SK-N-SH (cell line): Measurements from ENCODE around the gene PLD2. TPM values are rescaled to one million over a fixed set of nuclear protein-coding genes. Genes with fewer than 3 reads are reported as not detected.

Experiments used
- CTCF ChIA-PET: fragments of 300-600, 350-600 bp; formaldehyde crosslinking; extraction: SDS; loops from one replicate; lab custom pipeline; 2021; lab: Yijun Ruan, JAX
- POLR2A ChIA-PET: fragments of 350-600 bp; sonication (Branson Sonifier 250); formaldehyde crosslinking; extraction: SDS; loops from one replicate; lab custom pipeline; 2020; ENCODE audit warnings: antibody characterized with exemption, inconsistent platforms; lab: Yijun Ruan, JAX
- DNase-seq: peaks from one replicate; pipeline ENCODE4 v3.0.0; 2012
- H2AFZ ChIP-seq: fragments of 200-600 bp; sonication (generic); 2 replicates; pipeline ENCODE4 v1.8.1; 2016; ENCODE audit warnings: antibody characterized with exemption, mild to moderate bottlenecking, low read depth
- H3F3A ChIP-seq: fragments of 200-600 bp; sonication (generic); replicated peaks from 2 replicates; pipeline ENCODE3; 2016; ENCODE audit warnings: antibody characterized with exemption, mild to moderate bottlenecking; ENCODE audit not compliant: insufficient read depth
- H3K27ac ChIP-seq, 2 experiments: fragments of 200-500 bp in 1 of 2; fragments of 200-600 bp in 1 of 2; sonication (Bioruptor generic) in 1 of 2; sonication (generic), shearing (Covaris generic) in 1 of 2; 2 replicates each; pipeline versions ENCODE4 v1.5.1 to v1.6.1; 2014 to 2016; ENCODE audit warnings: low read depth in 2 of 2, inconsistent platforms in 1 of 2, low read length in 1 of 2, mild to moderate bottlenecking in 1 of 2, mixed read lengths in 1 of 2
- H3K27me3 ChIP-seq: fragments of 200-600 bp; sonication (generic), shearing (Covaris generic); 2 replicates; pipeline ENCODE4 v1.6.1; 2016; ENCODE audit warnings: mixed run types; ENCODE audit not compliant: insufficient read depth
- H3K36me3 ChIP-seq, 2 experiments: fragments of 200-500 bp in 1 of 2; fragments of 200-600 bp in 1 of 2; sonication (Bioruptor generic) in 1 of 2; sonication (generic) in 1 of 2; replicated peaks in 1 of 2; 2 replicates each; pipeline versions ENCODE3 to v1.5.1; 2014 to 2016; ENCODE audit warnings: low read length in 1 of 2, mild to moderate bottlenecking in 1 of 2; ENCODE audit not compliant: insufficient read depth in 2 of 2, control insufficient read depth in 1 of 2
- H3K4me1 ChIP-seq, 2 experiments: fragments of 200-500 bp in 1 of 2; fragments of 200-600 bp in 1 of 2; sonication (Bioruptor generic) in 1 of 2; sonication (generic), shearing (Covaris generic) in 1 of 2; 2 replicates each; pipeline versions ENCODE4 v1.5.1 to v1.6.1; 2014 to 2016; ENCODE audit warnings: low read depth in 1 of 2, low read length in 1 of 2, mixed run types in 1 of 2; ENCODE audit not compliant: insufficient read depth in 2 of 2, control insufficient read depth in 1 of 2
- H3K4me2 ChIP-seq: fragments of 200-600 bp; sonication (generic), shearing (Covaris generic); 2 replicates; pipeline ENCODE4 v1.6.1; 2017; ENCODE audit warnings: mixed run types
- H3K4me3 ChIP-seq, 2 experiments: fragments of 200-500 bp in 1 of 2; fragments of 200-600 bp in 1 of 2; sonication (Bioruptor generic) in 1 of 2; sonication (generic), shearing (Covaris generic) in 1 of 2; 2 replicates each; pipeline versions ENCODE4 v1.5.1 to v1.8.1; 2014 to 2016; ENCODE audit warnings: low read depth in 2 of 2, inconsistent platforms in 1 of 2, low read length in 1 of 2, mild to moderate bottlenecking in 1 of 2, mixed read lengths in 1 of 2, moderate library complexity in 1 of 2
- H3K79me2 ChIP-seq: fragments of 200-600 bp; sonication (generic); 2 replicates; pipeline ENCODE4 v1.8.1; 2017; ENCODE audit warnings: mild to moderate bottlenecking; ENCODE audit not compliant: insufficient read depth
- H3K9ac ChIP-seq: fragments of 200-600 bp; sonication (generic); 2 replicates; pipeline ENCODE4 v1.6.1; 2017; ENCODE audit warnings: mixed run types
- H3K9me2 ChIP-seq: fragments of 200-600 bp; sonication (generic); 2 replicates; pipeline ENCODE4 v1.6.1; 2017; ENCODE audit warnings: mixed run types
- H3K9me3 ChIP-seq: fragments of 200-600 bp; sonication (generic); 2 replicates; pipeline ENCODE4 v1.6.1; 2017; ENCODE audit warnings: mixed run types, mild to moderate bottlenecking, moderate library complexity
- H4K20me1 ChIP-seq: fragments of 200-600 bp; sonication (generic); 2 replicates; pipeline ENCODE4 v1.6.1; 2017; ENCODE audit warnings: mild to moderate bottlenecking, mixed run types; ENCODE audit not compliant: insufficient read depth
- CHD2 ChIP-seq: fragments of 150-350 bp; IDR thresholded peaks from 2 replicates; pipeline ENCODE4 v1.6.1; 2018; ENCODE audit warnings: low read length; ENCODE audit not compliant: partially characterized antibody
- ELF1 ChIP-seq: IDR thresholded peaks from 2 replicates; pipeline ENCODE4 v1.4.0; 2012
- EP300 ChIP-seq, 2 experiments: IDR thresholded peaks; 2 replicates each; pipeline versions ENCODE4 v1.4.0 to v1.6.1; 2012; ENCODE audit warnings: borderline replicate concordance in 1 of 2, low read depth in 1 of 2, low read length in 1 of 2
- EZH2phosphoT487 ChIP-seq: fragments of 200-600 bp; sonication (generic); IDR thresholded peaks from 2 replicates; pipeline ENCODE4 v1.6.1; 2017; ENCODE audit warnings: low read depth, mixed run types, mild to moderate bottlenecking, antibody characterized with exemption, moderate library complexity, borderline replicate concordance
- FOSL2 ChIP-seq: IDR thresholded peaks from 2 replicates; pipeline ENCODE4 v1.4.0; 2012; ENCODE audit warnings: low read depth, mild to moderate bottlenecking, moderate library complexity, borderline replicate concordance
- FOXM1 ChIP-seq: IDR thresholded peaks from 2 replicates; pipeline ENCODE4 v1.4.0; 2012; ENCODE audit warnings: low read depth, mild to moderate bottlenecking
- GATA2 ChIP-seq: sonication (generic); formaldehyde crosslinking; IDR thresholded peaks from 2 replicates; pipeline ENCODE4 v1.5.0; 2020; ENCODE audit warnings: mild to moderate bottlenecking, missing genetic modification reagents
- JUND ChIP-seq: IDR thresholded peaks from 2 replicates; pipeline ENCODE4 v1.4.0; 2012
- MEF2A ChIP-seq: IDR thresholded peaks from 2 replicates; pipeline ENCODE4 v1.4.0; 2012; ENCODE audit warnings: low read depth, borderline replicate concordance
- NRF1 ChIP-seq: IDR thresholded peaks from 2 replicates; pipeline ENCODE4 v1.6.1; 2012; ENCODE audit warnings: low read depth, mild to moderate bottlenecking, low read length
- RAD21 ChIP-seq: IDR thresholded peaks from 2 replicates; pipeline ENCODE4 v1.6.1; 2012; ENCODE audit warnings: mild to moderate bottlenecking, low read length
- RFX5 ChIP-seq: IDR thresholded peaks from 2 replicates; pipeline ENCODE4 v1.6.1; 2012; ENCODE audit warnings: mild to moderate bottlenecking, improper control_type of control experiment, low read length
- RXRA ChIP-seq: IDR thresholded peaks from 2 replicates; pipeline ENCODE4 v1.4.0; 2012; ENCODE audit warnings: low read depth, mild to moderate bottlenecking, borderline replicate concordance
- SIN3A ChIP-seq: IDR thresholded peaks from 2 replicates; pipeline ENCODE4 v1.6.1; 2012; ENCODE audit warnings: low read depth, mild to moderate bottlenecking, low read length, moderate library complexity, borderline replicate concordance
- YY1 ChIP-seq: IDR thresholded peaks from 2 replicates; pipeline ENCODE4 v1.4.0; 2012; ENCODE audit warnings: low read depth, mild to moderate bottlenecking
- WGBS: methylation state at CpG from one replicate; pipeline ENCODE4 v1.1.6; 2017; ENCODE audit warnings: low lambda C conversion rate; 5-methylcytosine and 5-hydroxymethylcytosine counted together
- polyA plus RNA-seq, 3 experiments: library from polyadenylated mRNA; depleted of rRNA; stranded (reverse); fragments of >200 nt; gene quantifications; 2 replicates each; pipeline ENCODE4 v1.2.3, GENCODE V29; 2012
- TF ChIP-seq, protein P1 (sequence below): IDR thresholded peaks from 2 replicates; pipeline ENCODE4 v1.4.0; 2012; ENCODE audit warnings: low read depth, borderline replicate concordance
- TF ChIP-seq, protein P2 (sequence below): IDR thresholded peaks from 2 replicates; pipeline ENCODE4 v1.4.0; 2012; ENCODE audit warnings: low read depth, borderline replicate concordance
- TF ChIP-seq, protein P3 (sequence below): fragments of 150-350 bp; IDR thresholded peaks from 2 replicates; pipeline ENCODE4 v1.6.1; 2016; ENCODE audit warnings: mild to moderate bottlenecking, low read depth, low read length
- TF ChIP-seq, protein P4 (sequence below): IDR thresholded peaks from 2 replicates; pipeline ENCODE4 v1.6.1; 2012; ENCODE audit warnings: mild to moderate bottlenecking, low read depth, low read length, moderate library complexity

The PLD2 gene
- polyA plus RNA-seq, 1 of the 3 experiments (the other 2 are of a cell fraction) = 42.5 TPM

DNA sequence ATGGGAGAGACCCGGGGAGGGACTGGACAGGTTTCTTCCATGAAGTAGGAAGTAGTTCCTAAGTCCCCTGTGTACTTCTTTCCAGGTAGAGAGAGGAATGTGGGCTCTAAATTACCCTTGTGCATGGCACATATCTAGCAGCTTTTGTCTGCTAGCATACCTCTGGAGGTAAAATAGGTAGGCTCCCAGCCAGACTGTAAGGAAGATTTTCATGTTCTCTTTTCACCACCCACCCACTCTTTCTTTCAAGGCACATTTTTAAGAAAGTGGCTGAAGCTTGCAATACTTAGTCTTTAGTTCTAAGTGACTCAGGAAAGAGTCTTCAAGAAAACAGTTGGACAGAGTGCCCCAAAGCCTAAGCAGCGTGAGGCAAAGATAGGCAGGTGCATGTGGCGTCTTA is 35.4 kb downstream of the PLD2 start:
- Histone ChIP-seq H3K9me3 (no peaks in the 10 kb centered on the region), H3K27me3 (no peaks in the 10 kb centered on the region), H3K27ac (no peak overlapping the region), H3K4me1 (peaks cover 3 to 11% of the 10 kb centered on the region in 2 experiments; a peak in 2 of 4 replicates), H3K4me2 (no peak overlapping the region), H2AFZ (no peak overlapping the region), H3K4me3 (no peak overlapping the region), H3F3A (no peaks in the 10 kb centered on the region), H3K9me2 (no peaks in the 10 kb centered on the region), H3K79me2 (peaks cover 97% of the 10 kb centered on the region), H3K9ac (no peak overlapping the region), H4K20me1 (peaks cover 68% of the 10 kb centered on the region), H3K36me3 (peaks cover 0 to 10% of the 10 kb centered on the region in 2 experiments)
- TF ChIP-seq RFX5 (no peak), GATA2 (no peak), JUND (no peak), FOXM1 (no peak), NRF1 (no peak), FOSL2 (no peak), CHD2 (no peak), YY1 (no peak), ELF1 (no peak), SIN3A (no peak), EP300 (IDR thresholded peaks at IDR 0.05; ENCODE audit: borderline replicate concordance in 1 of 2, low read depth in 1 of 2, low read length in 1 of 2) (no peak), EZH2phosphoT487 (no peak), RAD21 (no peak), MEF2A (no peak), RXRA (no peak)
- TF ChIP-seq, protein P1, sequence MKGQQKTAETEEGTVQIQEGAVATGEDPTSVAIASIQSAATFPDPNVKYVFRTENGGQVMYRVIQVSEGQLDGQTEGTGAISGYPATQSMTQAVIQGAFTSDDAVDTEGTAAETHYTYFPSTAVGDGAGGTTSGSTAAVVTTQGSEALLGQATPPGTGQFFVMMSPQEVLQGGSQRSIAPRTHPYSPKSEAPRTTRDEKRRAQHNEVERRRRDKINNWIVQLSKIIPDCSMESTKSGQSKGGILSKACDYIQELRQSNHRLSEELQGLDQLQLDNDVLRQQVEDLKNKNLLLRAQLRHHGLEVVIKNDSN = no peak
- TF ChIP-seq, protein P2, sequence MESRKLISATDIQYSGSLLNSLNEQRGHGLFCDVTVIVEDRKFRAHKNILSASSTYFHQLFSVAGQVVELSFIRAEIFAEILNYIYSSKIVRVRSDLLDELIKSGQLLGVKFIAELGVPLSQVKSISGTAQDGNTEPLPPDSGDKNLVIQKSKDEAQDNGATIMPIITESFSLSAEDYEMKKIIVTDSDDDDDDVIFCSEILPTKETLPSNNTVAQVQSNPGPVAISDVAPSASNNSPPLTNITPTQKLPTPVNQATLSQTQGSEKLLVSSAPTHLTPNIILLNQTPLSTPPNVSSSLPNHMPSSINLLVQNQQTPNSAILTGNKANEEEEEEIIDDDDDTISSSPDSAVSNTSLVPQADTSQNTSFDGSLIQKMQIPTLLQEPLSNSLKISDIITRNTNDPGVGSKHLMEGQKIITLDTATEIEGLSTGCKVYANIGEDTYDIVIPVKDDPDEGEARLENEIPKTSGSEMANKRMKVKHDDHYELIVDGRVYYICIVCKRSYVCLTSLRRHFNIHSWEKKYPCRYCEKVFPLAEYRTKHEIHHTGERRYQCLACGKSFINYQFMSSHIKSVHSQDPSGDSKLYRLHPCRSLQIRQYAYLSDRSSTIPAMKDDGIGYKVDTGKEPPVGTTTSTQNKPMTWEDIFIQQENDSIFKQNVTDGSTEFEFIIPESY = no peak
- TF ChIP-seq, protein P3, sequence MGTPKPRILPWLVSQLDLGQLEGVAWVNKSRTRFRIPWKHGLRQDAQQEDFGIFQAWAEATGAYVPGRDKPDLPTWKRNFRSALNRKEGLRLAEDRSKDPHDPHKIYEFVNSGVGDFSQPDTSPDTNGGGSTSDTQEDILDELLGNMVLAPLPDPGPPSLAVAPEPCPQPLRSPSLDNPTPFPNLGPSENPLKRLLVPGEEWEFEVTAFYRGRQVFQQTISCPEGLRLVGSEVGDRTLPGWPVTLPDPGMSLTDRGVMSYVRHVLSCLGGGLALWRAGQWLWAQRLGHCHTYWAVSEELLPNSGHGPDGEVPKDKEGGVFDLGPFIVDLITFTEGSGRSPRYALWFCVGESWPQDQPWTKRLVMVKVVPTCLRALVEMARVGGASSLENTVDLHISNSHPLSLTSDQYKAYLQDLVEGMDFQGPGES = no peak
- TF ChIP-seq, protein P4, sequence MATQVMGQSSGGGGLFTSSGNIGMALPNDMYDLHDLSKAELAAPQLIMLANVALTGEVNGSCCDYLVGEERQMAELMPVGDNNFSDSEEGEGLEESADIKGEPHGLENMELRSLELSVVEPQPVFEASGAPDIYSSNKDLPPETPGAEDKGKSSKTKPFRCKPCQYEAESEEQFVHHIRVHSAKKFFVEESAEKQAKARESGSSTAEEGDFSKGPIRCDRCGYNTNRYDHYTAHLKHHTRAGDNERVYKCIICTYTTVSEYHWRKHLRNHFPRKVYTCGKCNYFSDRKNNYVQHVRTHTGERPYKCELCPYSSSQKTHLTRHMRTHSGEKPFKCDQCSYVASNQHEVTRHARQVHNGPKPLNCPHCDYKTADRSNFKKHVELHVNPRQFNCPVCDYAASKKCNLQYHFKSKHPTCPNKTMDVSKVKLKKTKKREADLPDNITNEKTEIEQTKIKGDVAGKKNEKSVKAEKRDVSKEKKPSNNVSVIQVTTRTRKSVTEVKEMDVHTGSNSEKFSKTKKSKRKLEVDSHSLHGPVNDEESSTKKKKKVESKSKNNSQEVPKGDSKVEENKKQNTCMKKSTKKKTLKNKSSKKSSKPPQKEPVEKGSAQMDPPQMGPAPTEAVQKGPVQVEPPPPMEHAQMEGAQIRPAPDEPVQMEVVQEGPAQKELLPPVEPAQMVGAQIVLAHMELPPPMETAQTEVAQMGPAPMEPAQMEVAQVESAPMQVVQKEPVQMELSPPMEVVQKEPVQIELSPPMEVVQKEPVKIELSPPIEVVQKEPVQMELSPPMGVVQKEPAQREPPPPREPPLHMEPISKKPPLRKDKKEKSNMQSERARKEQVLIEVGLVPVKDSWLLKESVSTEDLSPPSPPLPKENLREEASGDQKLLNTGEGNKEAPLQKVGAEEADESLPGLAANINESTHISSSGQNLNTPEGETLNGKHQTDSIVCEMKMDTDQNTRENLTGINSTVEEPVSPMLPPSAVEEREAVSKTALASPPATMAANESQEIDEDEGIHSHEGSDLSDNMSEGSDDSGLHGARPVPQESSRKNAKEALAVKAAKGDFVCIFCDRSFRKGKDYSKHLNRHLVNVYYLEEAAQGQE = no peak
- WGBS = 100% methylated on average over 3 of the region's 3 CpGs
- ChIA-PET CTCF (interaction anchor here (0.6 kb wide), 2 partner anchors 46 to 193 kb away, joined by 3 to 4 read pairs; no protein-coding TSS in a partner anchor), POLR2A (no interaction called here)
- no peak for DNase-seq
